HepG2 (cell line): ENCODE measurements around the gene RGS19. TPM values are rescaled to one million over a fixed set of nuclear protein-coding genes. Genes with fewer than 3 reads are reported as not detected.

ENCODE experiments used
- ASH2L ChIP-seq: fragments of 300-600, 200-600 bp; sonication (generic); IDR thresholded peaks from 2 replicates; pipeline ENCODE4 v1.7.0; 2017; ENCODE audit warnings: low read depth, mild to moderate bottlenecking, moderate library complexity, mixed read lengths, low read length; ENCODE audit not compliant: insufficient read length
- BORCS8-MEF2B ChIP-seq: sonication (generic); formaldehyde crosslinking; IDR thresholded peaks from 2 replicates; pipeline ENCODE4 v1.8.0; 2022; ENCODE audit warnings: mild to moderate bottlenecking, missing genetic modification reagents
- BRCA1 ChIP-seq: sonication (generic); formaldehyde crosslinking; IDR thresholded peaks from 2 replicates; pipeline ENCODE4 v1.4.0; 2020; ENCODE audit warnings: missing genetic modification reagents
- CCAR2 ChIP-seq: fragments of 200-400 bp; formaldehyde crosslinking; optimal IDR thresholded peaks from 2 replicates; pipeline ENCODE3; 2018; ENCODE audit warnings: low read depth, mild to moderate bottlenecking, low read length, moderate library complexity
- E2F1 ChIP-seq: sonication (generic); formaldehyde crosslinking; IDR thresholded peaks from 2 replicates; pipeline ENCODE4 v1.5.0; 2020; ENCODE audit warnings: missing genetic modification reagents
- ELF1 ChIP-seq: sonication (generic); formaldehyde crosslinking; IDR thresholded peaks from 2 replicates; pipeline ENCODE4 v1.4.0; 2020; ENCODE audit warnings: missing genetic modification reagents
- ELF3 ChIP-seq: IDR thresholded peaks from 2 replicates; pipeline ENCODE4 v1.6.1; 2016; ENCODE audit warnings: missing genetic modification reagents, missing compliant biosample characterization
- HIVEP1 ChIP-seq: sonication (generic); formaldehyde crosslinking; IDR thresholded peaks from 2 replicates; pipeline ENCODE4 v1.4.0; 2020; ENCODE audit warnings: mild to moderate bottlenecking, missing genetic modification reagents
- MNT ChIP-seq: fragments of 450-650 bp; IDR thresholded peaks from 2 replicates; pipeline ENCODE4 v1.6.1; 2016
- NAIF1 ChIP-seq: sonication (generic); formaldehyde crosslinking; IDR thresholded peaks from 2 replicates; pipeline ENCODE4 v1.5.0; 2020; ENCODE audit warnings: mild to moderate bottlenecking, missing genetic modification reagents, borderline replicate concordance
- SRSF9 ChIP-seq: fragments of 200-400 bp; formaldehyde crosslinking; IDR thresholded peaks from 2 replicates; pipeline ENCODE4 v1.6.1; 2018; ENCODE audit warnings: borderline replicate concordance, mild to moderate bottlenecking, low read depth, low read length; ENCODE audit not compliant: insufficient read depth, poor library complexity, severe bottlenecking
- XBP1 ChIP-seq: sonication (generic); formaldehyde crosslinking; IDR thresholded peaks from 2 replicates; pipeline ENCODE4 v1.5.0; 2020; ENCODE audit warnings: missing genetic modification reagents
- ZFP82 ChIP-seq: sonication (generic); formaldehyde crosslinking; IDR thresholded peaks from 2 replicates; pipeline ENCODE4 v1.5.1; 2020; ENCODE audit warnings: mild to moderate bottlenecking, missing genetic modification reagents, borderline replicate concordance
- ZMYM4 ChIP-seq: sonication (generic); formaldehyde crosslinking; IDR thresholded peaks from 2 replicates; pipeline ENCODE4 v1.8.1; 2023; ENCODE audit warnings: mild to moderate bottlenecking, missing genetic modification reagents
- ZNF34 ChIP-seq: sonication (generic); formaldehyde crosslinking; IDR thresholded peaks from 2 replicates; pipeline ENCODE4 v1.4.0; 2020; ENCODE audit warnings: mild to moderate bottlenecking, missing genetic modification reagents, borderline replicate concordance
- ZNF572 ChIP-seq: sonication (generic); formaldehyde crosslinking; IDR thresholded peaks from 2 replicates; pipeline ENCODE4 v1.5.1; 2020; ENCODE audit warnings: mild to moderate bottlenecking, missing genetic modification reagents
- ZXDC ChIP-seq: sonication (generic); formaldehyde crosslinking; IDR thresholded peaks from 2 replicates; pipeline ENCODE4 v1.5.0; 2020; ENCODE audit warnings: mild to moderate bottlenecking, missing genetic modification reagents
- polyA plus RNA-seq, 8 experiments: library from polyadenylated mRNA; depleted of rRNA in 3 of 8; stranded (reverse) in 7 of 8; unstranded in 1 of 8; fragments of >200 nt; fragmentation: Illumina TruSeq in 4 of 8; extraction: Trizol in 4 of 8; gene quantifications; 2 replicates each; pipeline versions ENCODE4 v1.2.1 to v1.2.3, GENCODE V29; 2011 to 2016; ENCODE audit warnings: low read depth in 4 of 8, missing spikeins in 1 of 8, mixed read lengths in 1 of 8; ENCODE audit not compliant: insufficient read depth in 1 of 8
- total RNA-seq, 5 experiments: library from RNA; depleted of rRNA; stranded (reverse); fragments of >200 nt; fragmentation: Illumina TruSeq; extraction: Trizol; gene quantifications; 2 replicates each; pipeline ENCODE4 v1.2.3, GENCODE V29; 2016; ENCODE audit warnings: low read depth in 1 of 5
- TF ChIP-seq, protein P1 (sequence below): sonication (generic); formaldehyde crosslinking; IDR thresholded peaks from 2 replicates; pipeline ENCODE4 v1.5.1; 2020; ENCODE audit warnings: missing genetic modification reagents, mild to moderate bottlenecking, borderline replicate concordance
- TF ChIP-seq, protein P2 (sequence below): IDR thresholded peaks from 2 replicates; pipeline ENCODE4 v1.6.1; 2016; ENCODE audit warnings: missing genetic modification reagents, missing compliant biosample characterization

Gene RGS19
- total and polyA plus RNA-seq, 2 of the 13 experiments (the other 11 are each of a cell fraction or from before 2014, with no cell fraction given): 10.7 to 11.9 TPM

GRCh38 chr20:64042054-64042781, 37.1 kb downstream of the RGS19 start (continued):
- TF ChIP-seq ELF3 (peak; percentile 68), BORCS8-MEF2B (CRISPR knock-in tag) (no peak), ELF1 (peak; percentile 83), BRCA1 (CRISPR knock-in tag) (no peak), HIVEP1 (CRISPR knock-in tag) (peak; percentile 53; the same call in 1 of the 2 replicates), NAIF1 (CRISPR knock-in tag) (no peak), XBP1 (CRISPR knock-in tag) (no peak), ZXDC (CRISPR knock-in tag) (no peak), CCAR2 (no peak), SRSF9 (no peak), ZMYM4 (0 out of 2 replicates have a peak, but pooled peaks have one; percentile 21), ASH2L (no peak), ZNF572 (peak; percentile 20; the same call in 1 of the 2 replicates), ZFP82 (CRISPR knock-in tag) (0 out of 2 replicates have a peak, but pooled peaks have one; percentile 70), E2F1 (no peak), MNT (no peak), ZNF34 (CRISPR knock-in tag) (no peak)
- TF ChIP-seq, protein P1, sequence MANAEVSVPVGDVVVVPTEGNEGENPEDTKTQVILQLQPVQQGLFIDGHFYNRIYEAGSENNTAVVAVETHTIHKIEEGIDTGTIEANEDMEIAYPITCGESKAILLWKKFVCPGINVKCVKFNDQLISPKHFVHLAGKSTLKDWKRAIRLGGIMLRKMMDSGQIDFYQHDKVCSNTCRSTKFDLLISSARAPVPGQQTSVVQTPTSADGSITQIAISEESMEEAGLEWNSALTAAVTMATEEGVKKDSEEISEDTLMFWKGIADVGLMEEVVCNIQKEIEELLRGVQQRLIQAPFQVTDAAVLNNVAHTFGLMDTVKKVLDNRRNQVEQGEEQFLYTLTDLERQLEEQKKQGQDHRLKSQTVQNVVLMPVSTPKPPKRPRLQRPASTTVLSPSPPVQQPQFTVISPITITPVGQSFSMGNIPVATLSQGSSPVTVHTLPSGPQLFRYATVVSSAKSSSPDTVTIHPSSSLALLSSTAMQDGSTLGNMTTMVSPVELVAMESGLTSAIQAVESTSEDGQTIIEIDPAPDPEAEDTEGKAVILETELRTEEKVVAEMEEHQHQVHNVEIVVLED (CRISPR knock-in tag): peak; percentile 63; the same call in 1 of the 2 replicates
- TF ChIP-seq, protein P2, sequence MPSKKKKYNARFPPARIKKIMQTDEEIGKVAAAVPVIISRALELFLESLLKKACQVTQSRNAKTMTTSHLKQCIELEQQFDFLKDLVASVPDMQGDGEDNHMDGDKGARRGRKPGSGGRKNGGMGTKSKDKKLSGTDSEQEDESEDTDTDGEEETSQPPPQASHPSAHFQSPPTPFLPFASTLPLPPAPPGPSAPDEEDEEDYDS (CRISPR knock-in tag): no peak; the same call in 1 of the 2 replicates
